ENCODE data around the gene RHBDL1.

DNA sequence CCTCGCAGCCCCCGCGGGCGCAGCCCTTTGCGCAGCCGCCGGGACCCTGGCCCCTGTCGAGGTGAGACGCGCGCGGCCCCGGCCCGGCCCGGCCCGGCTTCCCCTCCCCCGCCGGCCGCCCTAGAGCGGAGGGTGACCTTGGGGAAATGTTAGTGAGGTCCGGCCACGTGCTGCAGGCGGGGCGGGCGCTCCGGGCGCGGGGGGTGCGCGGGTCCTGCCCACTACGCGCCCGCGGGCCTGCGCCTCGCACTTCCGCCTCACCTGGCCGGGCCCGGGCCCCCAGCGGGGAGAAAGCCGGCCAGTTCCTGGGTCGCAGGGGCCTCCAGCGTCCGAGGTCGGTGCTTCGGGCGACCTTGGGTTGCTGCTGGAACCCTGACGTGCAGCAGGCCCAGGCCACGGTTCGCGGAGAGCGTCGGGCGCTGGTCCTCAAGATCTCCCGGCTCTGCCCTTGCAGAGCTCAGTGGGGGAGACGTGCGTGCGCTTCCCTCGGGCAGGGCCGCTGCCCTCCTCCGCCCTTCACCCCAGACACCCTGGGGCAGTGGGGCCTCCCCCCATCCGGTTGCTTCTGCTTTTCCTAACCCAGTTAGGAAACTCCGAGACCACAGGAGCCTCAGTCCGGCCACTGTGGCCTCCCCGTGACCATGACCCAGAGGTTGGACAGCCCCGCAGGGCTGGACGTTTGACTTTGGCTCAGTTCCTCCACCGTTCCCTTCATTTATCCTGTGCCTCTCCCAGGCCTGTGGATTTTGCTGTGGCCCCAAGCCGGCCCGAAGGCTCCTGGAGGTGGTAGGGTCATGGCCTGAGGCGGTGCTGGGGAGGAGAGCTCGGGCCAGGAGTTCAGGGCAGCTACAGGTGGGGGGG, 33.1 kb upstream of the RHBDL1 start:
- TF ChIP-seq EZH2 (IDR thresholded peaks at IDR 0.05; ENCODE audit: insufficient read depth, poor library complexity, severe bottlenecking) (no peak), EZH2phosphoT487 (IDR thresholded peaks at IDR 0.05; ENCODE audit: insufficient read depth, low read depth) (no peak)
